GM13977 (cell line): ENCODE results near the gene C2orf80.
"Not testable (repeated sequence)": the region's sequence is repeated elsewhere in the genome, so short reads cannot be mapped to it uniquely, and the experiment has no call there.

Source experiments
- DNase-seq: peaks from one replicate; pipeline ENCODE4 v3.0.0; 2012; ENCODE audit warnings: low spot score
- CTCF ChIP-seq: IDR thresholded peaks from 2 replicates; pipeline ENCODE4 v1.5.1; 2012; ENCODE audit warnings: mild to moderate bottlenecking, control low read depth; ENCODE audit not compliant: insufficient read depth; ENCODE audit errors: extremely low read depth, missing control alignments
- in situ Hi-C: fragments of 300-500 bp; cut with MboI; formaldehyde crosslinking; loops from one replicate; pipeline ENCODE4 v1.12.0; 2022; ENCODE audit warnings: low sequenced_read_pairs, low pct_unique_long_range_greater_than_20kb, mixed read lengths, inconsistent platforms; ENCODE audit not compliant: unreplicated experiment

The C2orf80 gene

DNA sequence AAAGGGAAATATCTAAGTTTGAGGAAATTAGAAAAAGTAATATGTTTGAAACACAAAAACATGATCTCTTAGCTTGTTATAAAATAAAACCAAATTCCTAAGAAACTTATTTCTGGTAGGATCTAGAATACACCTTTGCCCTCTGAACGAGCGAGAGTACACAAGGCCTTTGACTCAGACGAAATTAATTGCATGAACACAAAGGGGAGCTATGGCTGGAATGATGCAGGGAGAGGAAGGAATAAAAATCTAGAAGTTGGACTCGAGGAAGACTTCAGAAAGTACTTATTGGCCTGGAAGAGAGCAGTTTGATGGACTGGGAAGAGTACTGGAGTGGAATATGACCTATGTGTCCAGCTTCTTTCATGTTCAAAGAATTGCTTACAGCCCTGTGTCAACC lies 64.6 kb downstream of the C2orf80 start:
- in situ Hi-C loops, result no loop called here
- no peak for TF ChIP-seq CTCF

DNA sequence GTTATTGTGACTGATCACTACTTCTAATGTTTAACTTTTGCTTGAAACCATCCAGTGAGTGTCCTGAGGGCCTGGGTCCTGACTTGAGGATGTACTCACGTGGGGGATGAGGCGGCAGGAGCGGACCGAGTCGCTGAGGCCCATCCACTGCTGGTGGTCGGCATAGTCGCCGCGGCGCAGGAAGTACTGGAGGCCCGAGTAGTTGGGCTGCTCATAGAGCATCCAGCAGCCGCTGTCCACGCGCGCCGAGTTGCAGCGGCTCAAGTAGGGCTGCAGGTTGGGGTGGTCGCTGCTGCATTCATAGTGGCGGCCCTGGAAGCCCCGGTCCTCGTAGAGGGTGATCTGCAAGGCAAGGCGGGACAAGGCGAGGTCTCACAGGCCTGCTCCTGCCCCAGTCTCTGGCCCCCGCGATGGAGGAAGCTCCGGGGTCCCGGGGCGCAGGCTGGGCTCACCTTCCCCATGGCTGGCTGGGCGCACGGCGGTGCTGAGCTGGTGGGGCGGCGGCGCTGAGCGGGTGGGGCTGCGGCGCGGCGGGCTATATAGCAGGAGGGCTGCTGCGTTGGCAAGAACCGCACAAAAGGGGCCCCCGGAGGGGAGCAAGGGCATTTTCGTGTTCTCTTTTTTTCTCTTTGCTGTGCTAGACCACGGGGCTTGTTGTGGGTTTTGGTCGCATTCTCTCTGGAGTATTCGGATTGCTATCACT lies 65.7 kb downstream of the C2orf80 start, which contains the start of gene CRYGD:
TSS of gene CRYGD (minus strand) at position 512 of the 703 bp plus-strand sequence. CDS start at position 461, 51 bp downstream.
- DNase-seq, in situ Hi-C loops: not testable (repeated sequence)

More for the DNA sequence above, 64.6 kb downstream of the C2orf80 start:
- DNase-seq, result no peak

DNA sequence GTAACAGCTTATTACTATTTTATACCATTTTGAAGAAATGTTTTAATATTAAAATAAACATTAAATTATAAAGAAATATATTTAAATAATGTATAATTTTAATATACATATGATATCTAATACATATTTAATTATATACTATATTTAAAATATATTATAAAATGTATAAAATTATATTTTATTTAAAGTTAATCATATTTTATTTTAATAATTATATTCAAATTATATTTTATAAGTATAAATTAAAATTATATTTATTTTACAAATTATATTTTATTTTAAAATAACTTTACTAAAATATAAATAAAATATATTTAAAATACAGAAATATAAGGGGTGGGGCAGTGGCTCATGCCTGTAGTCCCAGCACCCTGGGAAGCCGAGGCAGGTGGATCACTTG lies 67.6 kb downstream of the C2orf80 start:
- no peak for DNase-seq
- in situ Hi-C loops, result no loop called here
- no peak for TF ChIP-seq CTCF

- in situ Hi-C loops, result no loop called here
- DNase-seq, result no peak
- no peak for TF ChIP-seq CTCF
Measured at GRCh38 chr2:208118918-208119317, 70.9 kb downstream of the C2orf80 start.

DNA sequence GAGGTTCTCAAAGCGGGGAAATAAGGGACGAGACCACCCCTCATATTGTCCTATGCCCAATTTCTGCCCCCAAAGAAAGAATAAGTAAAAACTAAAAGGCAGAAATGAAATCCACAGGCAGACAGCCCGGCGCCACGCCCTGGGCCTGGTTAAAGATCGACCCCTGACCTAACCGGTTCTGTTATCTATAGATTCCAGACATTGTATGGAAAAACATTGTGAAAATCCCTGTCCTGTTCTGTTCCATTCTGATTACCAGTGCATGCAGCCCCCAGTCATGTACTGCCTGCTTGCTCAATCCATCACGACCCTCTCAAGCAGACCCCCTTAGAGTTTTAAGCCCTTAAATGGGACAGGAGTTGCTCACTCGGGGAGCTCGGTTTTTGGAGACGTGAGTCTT lies 72.4 kb downstream of the C2orf80 start:
- in situ Hi-C loops, DNase-seq: not testable (repeated sequence)
